GM18909 (cell line): ENCODE measurements around the gene ERICH3.
"Not testable (repeated sequence)": the region's sequence is repeated elsewhere in the genome, so short reads cannot be mapped to it uniquely, and the experiment has no call there.

Experiments used
- ATAC-seq: cut with Tn5 transposase; IDR thresholded peaks from one replicate; pipeline ENCODE4 v1.9.1; 2021; ENCODE audit warnings: mild to moderate bottlenecking; ENCODE audit not compliant: unreplicated experiment, poor library complexity

The ERICH3 gene

GRCh38 chr1:74681851-74682250, 8.3 kb upstream of the ERICH3 start:
- peak; percentile 4 for ATAC-seq

DNA sequence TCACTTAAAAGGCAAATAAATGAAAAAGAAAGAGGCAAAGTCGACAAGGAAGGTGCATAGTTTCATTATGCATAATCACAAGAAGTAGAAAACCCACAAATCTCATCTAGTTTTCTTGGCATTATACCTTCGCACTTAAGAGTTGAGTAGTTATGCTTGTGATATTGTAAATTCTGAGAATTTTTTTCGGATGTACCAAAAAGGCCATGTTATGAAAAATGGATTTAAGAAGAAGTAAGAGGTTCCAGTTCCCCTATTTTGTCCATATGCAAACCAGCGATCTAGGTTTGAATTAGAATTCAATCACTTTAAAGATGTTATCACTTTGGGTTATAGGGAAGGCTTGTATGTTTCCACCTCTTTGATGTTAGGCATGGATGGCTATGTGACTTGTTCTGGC, 7.9 kb upstream of the ERICH3 start:
- peak; percentile 89 for ATAC-seq

DNA sequence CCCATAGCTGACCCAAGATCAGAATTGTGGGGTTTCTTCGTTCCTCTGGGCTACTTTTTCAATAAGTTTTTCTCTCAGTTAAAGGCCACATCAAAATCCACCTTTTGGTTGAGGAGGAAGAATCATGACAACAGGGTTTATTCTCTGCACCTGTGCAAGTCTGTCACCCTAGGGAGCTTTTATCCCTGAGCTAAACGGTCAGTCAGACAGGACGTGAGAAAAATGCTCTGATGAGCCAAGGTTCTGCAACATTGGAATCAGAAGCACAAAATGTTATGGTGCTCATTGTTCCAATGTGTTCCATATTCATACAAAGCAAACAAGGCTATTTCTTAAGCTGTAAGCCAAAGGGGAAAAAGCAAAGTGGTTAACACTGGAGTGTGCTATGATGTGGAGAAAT, 7.4 kb upstream of the ERICH3 start:
- ATAC-seq: peak; percentile 50

GRCh38 chr1:74679811-74680210, 6.2 kb upstream of the ERICH3 start:
- no peak for ATAC-seq

DNA sequence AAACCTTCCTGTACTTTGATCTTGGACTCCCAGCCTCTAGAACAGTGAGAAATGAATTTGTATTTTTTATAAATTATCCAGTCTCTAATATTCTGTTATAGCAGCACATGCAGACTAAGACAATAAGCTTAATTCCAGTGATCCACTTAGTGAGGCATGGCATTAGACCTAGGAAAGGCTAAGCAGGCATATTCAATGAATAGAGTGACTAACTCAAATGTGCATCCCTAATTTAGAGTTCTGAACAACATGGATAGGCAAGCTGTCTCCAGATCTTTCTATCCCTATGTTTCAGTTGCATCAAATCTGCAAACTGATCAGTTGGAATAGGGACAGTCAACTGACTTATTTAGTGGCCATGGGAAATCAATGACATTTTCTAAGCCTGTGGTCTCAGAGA, 4.3 kb upstream of the ERICH3 start:
- ATAC-seq: no peak

DNA sequence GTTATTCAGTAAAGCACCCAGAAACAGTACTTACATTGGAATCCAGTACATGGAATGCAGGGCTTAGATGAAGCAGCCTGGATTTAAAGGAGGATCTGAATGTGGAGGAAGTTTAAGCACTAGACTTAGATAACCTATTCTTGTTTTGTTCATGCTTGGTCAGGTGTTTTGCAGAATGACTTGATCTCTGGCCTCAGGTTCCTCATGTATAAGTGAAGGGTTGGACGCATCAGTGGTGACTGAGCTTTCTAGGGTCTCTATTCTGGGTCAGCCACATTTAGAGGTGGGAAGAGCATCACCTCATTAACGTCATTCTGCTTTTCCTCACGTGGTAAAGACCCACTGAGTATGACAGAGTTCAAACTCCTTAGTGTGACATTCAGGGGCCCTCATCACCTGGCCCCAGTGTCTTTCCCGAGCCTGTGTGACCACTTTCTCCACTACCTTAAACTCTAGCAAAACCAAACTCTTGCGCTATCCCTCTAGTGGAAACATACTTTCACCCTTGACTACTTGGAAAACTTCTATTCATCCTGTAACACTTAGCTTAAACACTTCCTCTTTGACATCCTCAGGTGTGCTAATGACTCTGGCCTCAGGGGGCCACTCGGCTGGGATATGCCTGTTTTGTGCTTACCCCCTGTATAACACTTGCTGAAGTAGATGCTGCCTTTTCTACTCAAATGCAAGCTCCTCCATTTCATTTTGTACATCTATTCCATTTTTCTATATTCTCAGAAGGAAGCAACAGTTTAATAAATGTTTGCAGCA, 871 bp upstream of the ERICH3 start:
- peak; percentile 42 for ATAC-seq

- not testable (repeated sequence) for ATAC-seq
Observed at GRCh38 chr1:74670866-74671265, 2.7 kb downstream of the ERICH3 start.

DNA sequence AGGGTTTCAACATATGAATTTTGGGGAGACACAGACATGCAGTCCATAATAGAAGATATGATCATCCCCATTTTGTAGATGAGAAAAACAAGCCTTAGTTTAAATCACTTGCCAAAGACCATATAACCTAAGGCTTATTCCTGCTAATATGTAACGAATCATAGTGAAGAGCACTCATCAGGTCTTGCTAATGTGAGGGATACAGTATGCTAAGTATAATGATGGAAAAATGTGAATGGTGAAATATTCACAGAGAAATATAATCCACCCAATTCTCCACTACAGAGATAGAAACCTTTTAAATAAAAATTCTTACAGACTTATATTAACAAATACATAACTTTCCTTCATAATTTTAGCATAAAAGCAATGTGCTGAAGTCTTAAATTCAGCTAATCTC, 18.9 kb downstream of the ERICH3 start:
- ATAC-seq: no peak

DNA sequence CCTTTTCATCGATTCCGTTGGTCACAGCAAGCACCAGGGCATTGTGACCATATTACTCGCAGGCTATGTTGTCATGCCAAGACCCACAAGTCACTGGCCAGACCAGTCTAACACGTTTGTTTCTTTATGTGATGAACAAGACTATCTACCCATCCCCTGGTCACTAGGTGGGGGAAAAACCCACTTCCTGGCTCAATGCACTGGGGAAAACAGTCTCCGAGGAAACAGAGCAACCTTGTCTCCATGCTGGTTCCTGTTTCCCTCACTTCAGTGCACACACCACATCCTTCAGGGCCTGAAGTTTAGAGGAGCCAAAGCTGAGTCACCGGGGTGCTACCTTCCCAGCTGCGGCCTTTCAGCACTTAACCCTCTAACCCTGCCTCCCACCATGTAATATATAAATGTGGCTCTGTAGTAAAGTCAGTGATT, 20.9 kb downstream of the ERICH3 start:
- ATAC-seq: peak; percentile 99

GRCh38 chr1:74650561-74650960, 23.0 kb downstream of the ERICH3 start:
- no peak for ATAC-seq

GRCh38 chr1:74641876-74642275, 31.7 kb downstream of the ERICH3 start:
- ATAC-seq: no peak

DNA sequence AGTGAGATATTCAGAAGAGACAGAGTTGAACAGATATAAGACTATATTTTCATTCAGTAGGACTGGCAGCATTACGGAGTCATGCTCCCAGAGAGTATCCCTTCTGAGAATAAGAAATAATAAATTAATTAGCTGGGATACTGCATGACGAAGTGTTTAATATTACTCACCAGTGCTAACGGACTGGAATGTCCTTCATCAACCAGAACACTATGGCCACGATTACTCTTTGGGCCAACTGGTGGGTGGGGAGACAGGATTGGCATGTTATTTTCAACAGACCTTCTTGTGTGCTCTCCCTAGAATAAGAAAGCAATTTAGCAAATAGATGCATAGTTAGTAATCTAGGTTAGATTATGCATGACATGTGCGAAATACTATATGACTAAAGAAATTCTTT, 32.4 kb downstream of the ERICH3 start:
- ATAC-seq: no peak

DNA sequence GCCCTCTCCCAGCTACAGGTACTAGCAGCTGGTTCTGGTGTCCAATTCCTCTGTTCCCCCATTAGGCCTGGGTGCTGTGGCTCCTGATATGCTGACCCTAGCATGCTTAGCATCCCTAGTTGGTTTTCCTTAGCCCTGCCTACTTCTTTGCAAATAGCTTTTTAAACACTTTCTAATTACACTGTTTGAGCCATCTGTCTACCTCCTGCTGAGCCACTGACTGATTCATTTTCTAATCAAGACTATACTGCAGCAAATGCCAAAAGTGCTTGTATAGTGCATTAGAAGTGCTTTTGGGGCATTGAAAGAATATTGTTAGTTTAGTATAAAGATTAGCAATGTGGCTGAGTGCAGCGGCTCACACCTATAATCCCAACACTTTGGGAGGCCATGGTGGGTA, 36.3 kb downstream of the ERICH3 start:
- ATAC-seq: no peak

DNA sequence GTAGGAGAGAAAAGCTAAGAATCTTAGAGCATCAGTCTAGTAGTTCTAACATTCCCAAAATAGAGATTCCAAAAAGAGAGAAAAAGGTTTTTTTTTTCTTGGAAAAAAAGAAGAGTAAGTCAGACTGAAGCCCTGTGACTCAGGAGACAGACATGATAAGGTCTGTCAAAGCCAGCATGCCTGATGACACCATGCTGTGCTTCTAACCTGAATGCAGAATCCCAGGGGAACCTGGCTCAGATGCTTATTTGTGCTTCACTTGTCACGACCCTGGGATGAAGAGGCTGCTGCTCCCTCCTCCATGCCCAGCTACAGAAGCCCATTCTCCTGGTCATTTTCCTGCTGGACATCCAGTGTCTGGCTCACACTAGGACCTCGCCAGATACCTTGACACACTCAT, 44.3 kb downstream of the ERICH3 start:
- no peak for ATAC-seq

DNA sequence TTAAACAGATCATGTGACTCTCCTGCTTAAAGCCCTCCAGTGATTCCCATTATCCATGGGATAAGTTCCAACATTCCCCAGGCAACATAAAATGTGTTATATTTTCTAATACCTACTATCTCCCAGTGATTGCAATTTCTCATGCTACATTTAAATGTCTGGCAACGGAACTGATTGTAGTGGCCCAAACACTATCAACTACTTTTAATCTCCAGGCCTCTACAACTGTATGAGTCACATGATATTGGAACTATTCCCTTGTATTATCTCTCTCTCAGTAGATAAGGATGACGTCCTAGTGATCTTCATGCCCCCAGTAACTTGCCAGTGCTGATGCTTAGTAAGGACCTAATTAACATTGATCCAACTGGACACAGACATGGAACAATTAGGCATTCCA, 49.9 kb downstream of the ERICH3 start:
- no peak for ATAC-seq

DNA sequence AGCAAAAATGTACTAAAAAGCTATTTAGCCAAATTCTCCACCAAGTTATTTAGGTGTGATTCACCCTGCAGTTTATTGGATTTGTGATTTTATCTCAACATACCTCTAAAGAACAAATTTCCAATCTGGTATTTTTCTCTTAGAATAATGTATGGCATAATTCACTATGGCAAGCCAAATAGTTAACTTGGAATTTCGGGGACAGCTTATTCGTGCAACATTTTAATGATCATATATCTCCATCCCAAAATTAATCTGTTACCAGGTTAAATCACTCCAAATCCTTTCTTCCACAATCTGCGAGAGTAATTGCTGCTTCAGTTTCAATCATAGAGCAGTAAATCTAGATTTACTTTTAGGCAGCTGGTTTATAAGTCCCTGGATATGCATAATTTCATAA, 53.4 kb downstream of the ERICH3 start:
- no peak for ATAC-seq

DNA sequence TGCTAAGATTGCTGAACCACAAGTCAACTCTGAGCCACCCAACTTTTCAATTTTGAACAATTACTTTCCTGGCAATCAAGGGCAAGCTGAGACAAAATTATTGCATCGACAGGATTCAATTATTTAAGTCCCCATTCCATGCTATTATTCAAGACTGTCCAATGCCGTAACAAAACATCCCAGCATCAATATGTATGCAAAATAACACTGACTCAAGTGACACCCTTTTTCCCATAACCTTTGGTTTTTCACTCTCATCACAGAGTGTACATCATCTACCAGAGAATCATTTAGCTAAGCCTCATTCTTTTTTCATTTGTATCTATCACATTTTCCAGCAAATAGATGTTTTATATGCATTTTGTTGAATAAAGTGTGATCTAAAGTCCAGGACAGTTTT, 54.6 kb downstream of the ERICH3 start:
- no peak for ATAC-seq

DNA sequence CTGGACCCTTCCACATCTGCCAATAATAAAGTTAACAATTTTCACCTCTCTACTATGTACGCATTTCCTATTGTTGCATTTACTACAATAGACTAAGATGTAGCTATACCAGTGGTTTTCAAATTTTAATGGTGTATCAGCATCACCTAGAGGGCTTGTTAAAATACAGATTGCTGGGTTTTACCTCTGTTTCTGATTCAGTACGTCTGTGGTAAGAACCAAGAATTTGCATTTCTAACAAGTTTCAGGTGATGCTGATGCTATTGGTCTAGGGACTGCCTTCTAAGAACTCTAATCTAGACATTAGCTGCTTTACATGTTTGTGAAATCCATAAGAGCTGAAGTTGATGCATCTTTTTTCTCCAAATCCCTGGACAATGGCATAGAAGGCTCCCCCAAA, 59.7 kb downstream of the ERICH3 start:
- peak; percentile 58 for ATAC-seq

GRCh38 chr1:74611887-74612286, 61.7 kb downstream of the ERICH3 start:
- ATAC-seq: no peak

DNA sequence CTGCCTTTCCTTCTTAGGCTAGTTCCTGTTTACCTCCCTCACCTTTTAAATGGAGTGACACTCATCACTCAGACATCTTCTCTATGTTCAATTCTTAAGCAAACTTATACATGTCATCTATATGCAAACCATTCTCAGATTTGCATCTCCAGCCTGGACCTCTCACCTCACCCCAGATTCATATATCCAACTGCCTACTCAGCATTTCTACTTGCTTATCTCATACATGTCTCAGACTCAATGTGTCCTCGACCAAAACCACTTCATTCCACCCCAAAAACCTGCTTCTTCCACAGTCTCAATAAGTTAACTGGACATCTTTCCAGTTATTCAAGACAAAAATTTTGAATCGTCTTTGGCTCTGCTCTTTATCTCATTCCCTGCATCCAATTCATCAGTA, 62.6 kb downstream of the ERICH3 start:
- ATAC-seq: no peak

DNA sequence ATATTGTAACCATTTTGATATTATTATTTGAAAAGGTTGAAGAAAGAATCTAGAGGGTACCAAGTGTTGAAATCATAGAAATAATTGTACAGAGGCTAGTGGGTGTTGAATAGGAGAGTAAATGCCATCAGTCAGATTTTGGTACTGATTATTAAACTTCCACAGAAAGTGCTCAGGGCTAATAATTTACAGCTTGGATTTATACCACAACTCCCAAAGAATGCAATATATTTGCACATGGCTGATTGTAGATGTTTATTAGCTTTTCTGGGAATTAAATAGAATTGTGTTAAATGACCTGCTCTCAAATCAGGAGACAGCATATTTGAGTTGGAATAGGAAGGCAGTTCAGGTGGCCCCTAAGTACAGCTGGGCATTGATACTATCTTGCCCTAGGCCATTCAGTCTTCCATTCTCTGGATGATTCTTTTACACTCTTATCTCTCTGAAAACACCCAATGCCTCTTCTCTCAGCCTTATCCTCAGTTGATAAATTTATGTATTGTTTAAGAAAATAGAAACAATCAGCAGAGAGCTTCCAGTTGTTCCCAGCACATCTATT, 63.7 kb downstream of the ERICH3 start:
- no peak for ATAC-seq

DNA sequence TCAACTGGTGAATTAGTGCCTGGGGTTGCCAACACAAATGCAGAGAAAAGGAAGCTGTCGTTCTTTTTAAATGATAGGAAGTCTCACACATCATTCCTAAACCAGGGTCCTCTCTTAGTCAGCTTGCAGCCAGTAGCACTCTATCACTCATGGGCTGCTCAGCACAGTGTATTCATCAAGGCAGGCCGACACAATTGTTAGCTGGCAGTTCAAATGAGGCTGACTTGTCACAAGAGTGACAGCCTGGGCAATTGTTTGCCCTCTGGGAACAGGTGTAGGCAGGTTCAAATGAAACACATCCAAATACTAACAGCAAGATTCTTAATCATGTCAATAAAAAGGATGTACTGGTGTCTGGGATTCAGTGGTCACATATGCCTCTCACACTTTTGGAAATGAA, 76.9 kb downstream of the ERICH3 start:
- no peak for ATAC-seq
